AG09309 (cell line): ENCODE measurements around the gene FAM8A1.
A peak's percentile ranks its signal among the peaks of the same experiment; 100 is the strongest.

Source experiments
- DNase-seq: peaks from one replicate; pipeline ENCODE4 v3.0.0-alpha.2; 2010; ENCODE audit warnings: low read depth
- H3K4me3 ChIP-seq: 2 replicates; pipeline ENCODE4 v1.5.1; 2011; ENCODE audit warnings: mild to moderate bottlenecking, low read depth, low read length, moderate library complexity; ENCODE audit not compliant: control insufficient read depth
- TF ChIP-seq, protein P1 (sequence below): IDR thresholded peaks from 2 replicates; pipeline ENCODE4 v1.5.1; 2011; ENCODE audit warnings: mild to moderate bottlenecking, low read depth, low read length, inconsistent platforms; ENCODE audit not compliant: insufficient read depth, control insufficient read depth; ENCODE audit errors: missing control alignments

Gene FAM8A1

DNA sequence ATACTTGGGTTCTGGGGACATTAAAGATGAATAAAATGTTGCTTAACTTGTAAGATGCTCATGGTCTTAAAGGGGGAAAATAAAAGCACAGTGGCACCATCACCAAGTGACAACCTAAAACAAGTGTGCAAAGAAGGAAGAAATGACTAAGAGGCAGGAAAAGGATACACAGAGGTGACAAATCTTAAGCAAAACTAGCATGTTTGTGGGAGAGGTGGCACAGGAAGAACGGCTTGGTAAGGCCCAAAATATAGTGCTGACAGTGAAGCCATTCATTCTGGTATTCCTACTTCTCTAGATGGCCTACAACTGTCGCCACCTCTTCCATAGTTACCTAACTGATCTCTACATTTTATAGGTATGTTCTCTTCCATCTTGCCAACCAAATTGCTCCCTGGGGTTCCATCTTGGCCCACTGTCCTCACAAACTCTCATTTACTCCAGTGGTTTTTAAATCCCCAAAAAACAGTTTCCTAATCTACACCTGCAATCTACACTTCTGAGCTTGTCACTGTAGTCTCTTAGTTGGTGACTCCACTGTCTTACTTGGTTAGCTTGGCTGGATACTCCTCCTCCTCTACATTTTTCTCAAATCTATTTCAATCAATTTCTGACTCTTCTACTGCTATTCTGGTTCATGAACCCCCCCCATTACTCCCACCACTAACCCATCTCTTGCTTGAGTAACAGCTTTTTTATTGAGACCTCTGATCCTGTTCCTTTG is 33.5 kb downstream of the FAM8A1 start:
- H3K4me3 ChIP-seq = no peak overlapping the region
- no peak for DNase-seq
- TF ChIP-seq, protein P1, sequence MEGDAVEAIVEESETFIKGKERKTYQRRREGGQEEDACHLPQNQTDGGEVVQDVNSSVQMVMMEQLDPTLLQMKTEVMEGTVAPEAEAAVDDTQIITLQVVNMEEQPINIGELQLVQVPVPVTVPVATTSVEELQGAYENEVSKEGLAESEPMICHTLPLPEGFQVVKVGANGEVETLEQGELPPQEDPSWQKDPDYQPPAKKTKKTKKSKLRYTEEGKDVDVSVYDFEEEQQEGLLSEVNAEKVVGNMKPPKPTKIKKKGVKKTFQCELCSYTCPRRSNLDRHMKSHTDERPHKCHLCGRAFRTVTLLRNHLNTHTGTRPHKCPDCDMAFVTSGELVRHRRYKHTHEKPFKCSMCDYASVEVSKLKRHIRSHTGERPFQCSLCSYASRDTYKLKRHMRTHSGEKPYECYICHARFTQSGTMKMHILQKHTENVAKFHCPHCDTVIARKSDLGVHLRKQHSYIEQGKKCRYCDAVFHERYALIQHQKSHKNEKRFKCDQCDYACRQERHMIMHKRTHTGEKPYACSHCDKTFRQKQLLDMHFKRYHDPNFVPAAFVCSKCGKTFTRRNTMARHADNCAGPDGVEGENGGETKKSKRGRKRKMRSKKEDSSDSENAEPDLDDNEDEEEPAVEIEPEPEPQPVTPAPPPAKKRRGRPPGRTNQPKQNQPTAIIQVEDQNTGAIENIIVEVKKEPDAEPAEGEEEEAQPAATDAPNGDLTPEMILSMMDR = no peak

DNA sequence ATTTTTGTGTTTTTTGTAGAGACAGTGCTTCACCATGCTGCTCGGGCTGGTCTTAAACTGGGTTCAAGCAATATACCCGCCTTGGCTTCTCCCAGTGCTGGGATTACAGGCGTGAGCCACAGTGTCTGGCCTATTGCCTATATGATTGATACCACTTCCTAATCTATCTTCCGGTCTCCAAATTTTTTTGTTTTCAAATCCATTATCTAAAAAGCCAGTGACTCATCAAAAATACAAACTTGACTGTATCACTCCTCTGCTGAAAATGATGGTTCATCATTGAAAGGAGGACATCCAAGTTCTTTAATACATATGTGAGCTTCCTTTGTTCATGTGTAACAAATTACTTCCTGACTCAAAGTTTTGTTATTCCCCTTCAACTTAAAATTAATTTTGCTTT is 35.5 kb downstream of the FAM8A1 start:
- H3K4me3 ChIP-seq = no peak overlapping the region
- no peak for DNase-seq
- TF ChIP-seq, protein P1 = no peak

DNA sequence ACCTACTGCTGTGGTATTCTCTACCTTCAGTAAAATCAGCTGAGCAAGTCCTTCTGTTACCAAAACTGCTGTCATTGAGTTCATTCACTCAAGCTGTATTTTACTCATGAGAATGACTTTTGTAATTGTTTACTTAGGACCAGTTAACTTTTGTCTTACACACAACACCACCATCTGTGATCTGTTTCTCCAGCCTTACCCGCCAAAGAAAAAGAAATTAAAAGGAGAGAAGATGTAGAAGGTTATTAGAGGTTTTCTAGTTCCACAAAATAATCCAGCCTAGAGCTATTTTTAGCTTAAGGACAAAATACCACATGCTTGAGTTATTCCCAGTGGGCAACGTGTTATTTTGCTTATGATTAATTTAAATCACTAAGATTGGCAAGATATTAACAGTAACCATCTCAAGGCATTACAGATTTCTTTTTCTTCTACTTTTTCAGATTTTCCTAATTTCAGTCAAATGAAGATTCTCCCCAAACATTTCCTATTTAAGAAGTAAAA is 38.2 kb downstream of the FAM8A1 start:
- TF ChIP-seq, protein P1 = no peak
- no peak overlapping the region for H3K4me3 ChIP-seq
- no peak for DNase-seq

DNA sequence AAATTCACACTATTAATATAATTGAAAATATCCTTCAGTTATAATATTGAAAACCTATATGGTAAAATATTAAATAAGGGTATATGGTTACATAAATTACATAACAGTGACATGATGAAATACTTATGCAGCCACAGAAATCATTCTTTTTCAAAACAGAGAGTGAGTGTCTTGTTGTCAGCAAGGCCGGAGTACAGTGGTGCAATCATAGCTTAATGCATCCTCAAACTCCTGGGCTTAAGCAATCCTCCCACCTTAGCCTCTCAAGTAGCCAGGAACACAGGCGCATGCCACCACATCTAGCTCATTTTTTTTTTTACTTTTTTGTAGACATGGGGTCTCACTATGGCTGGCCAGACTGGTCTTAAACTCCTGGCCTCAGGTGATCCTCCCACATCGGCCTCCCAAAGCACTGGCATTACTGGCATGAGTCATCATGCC is 40.4 kb downstream of the FAM8A1 start:
- H3K4me3 ChIP-seq = no peak overlapping the region
- TF ChIP-seq, protein P1 = no peak
- DNase-seq = peak; percentile 18

DNA sequence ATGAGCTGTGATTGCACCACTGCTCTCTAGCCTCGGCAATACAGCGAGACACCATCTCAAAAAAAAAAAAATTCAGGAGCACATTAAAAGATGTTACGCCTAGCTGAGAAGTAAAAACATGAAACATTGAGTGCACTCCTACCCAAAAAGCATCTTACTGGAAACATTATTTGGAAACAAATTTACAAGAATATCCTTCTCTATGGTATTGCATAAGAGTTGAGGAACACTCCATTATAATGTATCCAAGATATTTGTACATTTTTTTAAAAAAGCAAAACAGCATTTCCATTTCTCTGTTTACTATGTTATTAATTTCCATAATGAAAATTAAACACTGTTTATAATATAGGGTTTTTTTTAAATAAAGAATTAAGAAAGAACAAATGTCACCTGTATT is 48.6 kb downstream of the FAM8A1 start:
- H3K4me3 ChIP-seq = no peak overlapping the region
- TF ChIP-seq, protein P1 = no peak
- DNase-seq = no peak

DNA sequence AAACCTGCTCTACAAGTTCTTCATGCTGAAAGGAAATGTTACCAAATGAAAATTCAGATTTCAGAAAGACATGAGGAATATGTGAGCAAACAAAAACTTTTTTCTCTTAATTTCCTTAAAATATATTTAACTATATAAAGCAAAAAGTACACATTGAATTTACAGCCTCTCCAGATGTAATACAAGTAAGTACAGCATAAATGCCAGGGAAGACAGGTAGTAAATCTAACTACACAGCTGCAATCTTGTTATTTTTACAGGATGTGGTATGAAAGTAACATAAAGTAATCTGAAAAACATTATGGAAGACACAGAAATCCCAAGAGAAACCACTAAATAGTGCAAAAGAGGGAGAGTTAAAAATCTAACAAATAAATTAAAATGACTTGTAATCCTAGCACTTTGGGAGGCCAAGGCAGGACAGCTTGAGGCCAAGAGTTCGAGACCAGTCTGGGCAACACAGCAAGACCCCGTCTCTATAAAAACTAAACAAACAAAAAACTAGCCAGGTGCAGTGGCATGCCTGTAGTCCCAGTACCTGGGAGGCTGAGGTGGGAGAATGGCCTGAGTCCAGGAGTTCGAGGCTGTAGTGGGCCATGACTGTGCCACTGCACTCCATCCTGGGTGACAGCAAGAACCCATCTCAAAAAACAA is 50.7 kb downstream of the FAM8A1 start:
- TF ChIP-seq, protein P1 = no peak

More for the DNA sequence above, 50.7 kb downstream of the FAM8A1 start:
- no peak for DNase-seq
- no peak overlapping the region for H3K4me3 ChIP-seq
